Suprapubic skin (tissue), 4 donors: ENCODE data around the gene TIMM44. TPM values are rescaled to one million over a fixed set of nuclear protein-coding genes. Genes with fewer than 3 reads are reported as not detected.

Experiments
- DNase-seq, 2 donors: peaks; one replicate each; pipeline ENCODE4 v3.0.0-alpha.2; 2019; ENCODE audit warnings: low spot score in 2 of 2
- H3K27ac ChIP-seq: fragments of 200-600 bp; sonication (generic); one replicate; pipeline ENCODE4 v1.5.1; 2019
- H3K27me3 ChIP-seq: fragments of 200-600 bp; sonication (generic); one replicate; pipeline ENCODE4 v1.5.1; 2019
- H3K36me3 ChIP-seq: fragments of 200-600 bp; sonication (generic); one replicate; pipeline ENCODE4 v1.5.1; 2019
- H3K4me1 ChIP-seq: fragments of 200-600 bp; sonication (generic); one replicate; pipeline ENCODE4 v1.5.1; 2019
- H3K4me3 ChIP-seq: fragments of 200-600 bp; sonication (generic); one replicate; pipeline ENCODE4 v1.5.1; 2019; ENCODE audit warnings: mild to moderate bottlenecking
- H3K9me3 ChIP-seq: fragments of 200-600 bp; sonication (generic); one replicate; pipeline ENCODE4 v1.5.1; 2019
- CTCF ChIP-seq, 2 donors: fragments of 200-600 bp in 1 of 2; fragments of 450-650 bp in 1 of 2; sonication (generic) in 1 of 2; IDR thresholded peaks; one replicate each; pipeline ENCODE4 v1.5.1; 2016 to 2019; ENCODE audit warnings: antibody characterized with exemption in 2 of 2, mild to moderate bottlenecking in 1 of 2, moderate library complexity in 1 of 2
- EP300 ChIP-seq: sonication (generic); formaldehyde crosslinking; IDR thresholded peaks from one replicate; pipeline ENCODE4 v1.6.1; 2017; ENCODE audit warnings: antibody characterized with exemption
- POLR2A ChIP-seq, 2 donors: fragments of 450-650 bp; IDR thresholded peaks; one replicate each; pipeline ENCODE4 v1.6.1; 2017; ENCODE audit warnings: antibody characterized with exemption in 2 of 2, mild to moderate bottlenecking in 2 of 2, moderate library complexity in 2 of 2
- POLR2AphosphoS5 ChIP-seq, 3 donors: sonication (generic); formaldehyde crosslinking; IDR thresholded peaks; one replicate each; pipeline ENCODE4 v1.6.1; 2017; ENCODE audit warnings: antibody characterized with exemption in 3 of 3
- WGBS: methylation state at CpG from one replicate; pipeline ENCODE4 v1.1.5; 2018; 5-methylcytosine and 5-hydroxymethylcytosine counted together
- total RNA-seq, 4 donors: library from RNA; depleted of rRNA; stranded (reverse); fragments of >200 nt; gene quantifications; one replicate each; pipeline ENCODE4 v1.1.0, GENCODE V29; 2016

The TIMM44 gene
- total RNA-seq, 4 donors from 2014 or later: 34.6 to 85.1 (median 54.5) TPM

- TF ChIP-seq CTCF (IDR thresholded peaks at IDR 0.05): no peak
- no peak for TF ChIP-seq POLR2A (IDR thresholded peaks at IDR 0.05)
- no peak for TF ChIP-seq EP300
- TF ChIP-seq POLR2AphosphoS5 (IDR thresholded peaks at IDR 0.05): no peak
- H3K4me1 ChIP-seq: peaks cover 83% of the 10 kb centered on the region
- peaks cover 16% of the 10 kb centered on the region for H3K36me3 ChIP-seq
- H3K27ac ChIP-seq: no peak overlapping the region
- no peaks in the 10 kb centered on the region for H3K9me3 ChIP-seq
- peak in 1 of 2 donors; percentile 69 for DNase-seq
- H3K4me3 ChIP-seq: no peak overlapping the region
- 51% methylated on average over 11 of the region's 12 CpGs for WGBS
- peaks cover under 1% of the 10 kb centered on the region for H3K27me3 ChIP-seq
These were observed 19.2 kb downstream of the TIMM44 start for GRCh38 chr19:7924241-7924640.

- Histone ChIP-seq H3K27ac (no peak overlapping the region), H3K4me1 (peaks cover 86% of the 10 kb centered on the region), H3K9me3 (no peaks in the 10 kb centered on the region), H3K4me3 (no peak overlapping the region), H3K36me3 (peaks cover 16% of the 10 kb centered on the region), H3K27me3 (peaks cover 7% of the 10 kb centered on the region)
- TF ChIP-seq EP300 (no peak), CTCF (IDR thresholded peaks at IDR 0.05) (no peak), POLR2A (IDR thresholded peaks at IDR 0.05) (no peak), POLR2AphosphoS5 (IDR thresholded peaks at IDR 0.05) (no peak)
- peak in 1 of 2 donors; percentile 66 for DNase-seq
- WGBS: 80% methylated on average over 16 of the region's 31 CpGs
These were observed 19.9 kb downstream of the TIMM44 start for GRCh38 chr19:7923295-7924191.

GRCh38 chr19:7922836-7923195, 20.6 kb downstream of the TIMM44 start:
- TF ChIP-seq POLR2A (IDR thresholded peaks at IDR 0.05) (no peak), POLR2AphosphoS5 (IDR thresholded peaks at IDR 0.05) (no peak), EP300 (no peak), CTCF (IDR thresholded peaks at IDR 0.05) (no peak)
- H3K36me3 ChIP-seq: peaks cover 16% of the 10 kb centered on the region
- H3K27ac ChIP-seq: no peak overlapping the region

GRCh38 chr19:7921967-7922835, 21.3 kb downstream of the TIMM44 start:
- peaks cover 16% of the 10 kb centered on the region for H3K36me3 ChIP-seq
- DNase-seq: no peak
- TF ChIP-seq EP300 (no peak), POLR2A (IDR thresholded peaks at IDR 0.05) (no peak), POLR2AphosphoS5 (IDR thresholded peaks at IDR 0.05) (no peak), CTCF (IDR thresholded peaks at IDR 0.05) (no peak)
- WGBS: 93% methylated on average over 8 of the region's 31 CpGs
- peak overlapping the region; percentile 77 for H3K4me3 ChIP-seq
- H3K27me3 ChIP-seq: peaks cover 19% of the 10 kb centered on the region
- H3K4me1 ChIP-seq: peaks cover 86% of the 10 kb centered on the region
- H3K9me3 ChIP-seq: no peaks in the 10 kb centered on the region
- H3K27ac ChIP-seq: no peak overlapping the region

More at GRCh38 chr19:7922836-7923195, 20.6 kb downstream of the TIMM44 start:
- DNase-seq: no peak
- Histone ChIP-seq H3K27me3 (peaks cover 13% of the 10 kb centered on the region), H3K9me3 (no peaks in the 10 kb centered on the region), H3K4me1 (peaks cover 86% of the 10 kb centered on the region), H3K4me3 (no peak overlapping the region)
- WGBS: 93% methylated on average over 6 of the region's 8 CpGs
